Measurements from ENCODE around the gene GALNT17.

DNA sequence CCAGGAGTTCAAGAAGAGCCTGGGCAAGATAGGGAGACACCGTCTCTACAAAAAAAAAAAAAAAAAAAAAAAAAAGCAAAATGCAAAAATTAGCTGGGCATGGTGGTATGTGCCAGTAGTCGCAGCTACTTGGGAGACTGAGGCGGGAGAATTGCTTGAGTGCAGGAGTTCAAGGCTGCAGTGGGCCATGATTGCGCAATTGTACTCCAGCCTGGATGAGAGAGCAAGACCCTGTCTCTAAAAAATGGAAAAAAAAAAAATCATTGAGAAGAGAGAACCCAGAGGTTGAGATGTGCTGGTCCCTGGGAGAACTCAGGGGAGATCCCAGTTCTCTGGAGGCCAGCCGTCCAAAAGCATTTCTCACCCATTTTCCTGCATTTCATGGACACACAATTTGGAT, 95.2 kb downstream of the GALNT17 start:
- no peak for TF ChIP-seq POLR2A (IDR thresholded peaks at IDR 0.05)
- TF ChIP-seq, protein P1, sequence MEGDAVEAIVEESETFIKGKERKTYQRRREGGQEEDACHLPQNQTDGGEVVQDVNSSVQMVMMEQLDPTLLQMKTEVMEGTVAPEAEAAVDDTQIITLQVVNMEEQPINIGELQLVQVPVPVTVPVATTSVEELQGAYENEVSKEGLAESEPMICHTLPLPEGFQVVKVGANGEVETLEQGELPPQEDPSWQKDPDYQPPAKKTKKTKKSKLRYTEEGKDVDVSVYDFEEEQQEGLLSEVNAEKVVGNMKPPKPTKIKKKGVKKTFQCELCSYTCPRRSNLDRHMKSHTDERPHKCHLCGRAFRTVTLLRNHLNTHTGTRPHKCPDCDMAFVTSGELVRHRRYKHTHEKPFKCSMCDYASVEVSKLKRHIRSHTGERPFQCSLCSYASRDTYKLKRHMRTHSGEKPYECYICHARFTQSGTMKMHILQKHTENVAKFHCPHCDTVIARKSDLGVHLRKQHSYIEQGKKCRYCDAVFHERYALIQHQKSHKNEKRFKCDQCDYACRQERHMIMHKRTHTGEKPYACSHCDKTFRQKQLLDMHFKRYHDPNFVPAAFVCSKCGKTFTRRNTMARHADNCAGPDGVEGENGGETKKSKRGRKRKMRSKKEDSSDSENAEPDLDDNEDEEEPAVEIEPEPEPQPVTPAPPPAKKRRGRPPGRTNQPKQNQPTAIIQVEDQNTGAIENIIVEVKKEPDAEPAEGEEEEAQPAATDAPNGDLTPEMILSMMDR (IDR thresholded peaks at IDR 0.05) = no peak
